ENCODE results near the gene HIVEP3. TPM values are rescaled to one million over a fixed set of nuclear protein-coding genes. Genes with fewer than 3 reads are reported as not detected.

HIVEP3 gene
- total RNA-seq, 1 experiment from 2014 or later = not detected

GRCh38 chr1:41620365-41621169, 298.2 kb downstream of the HIVEP3 start:
- in situ Hi-C loops (cut with HindIII; ENCODE audit: low sequenced_read_pairs) = no loop called here
- no peak for DNase-seq (ENCODE audit: low spot score)

DNA sequence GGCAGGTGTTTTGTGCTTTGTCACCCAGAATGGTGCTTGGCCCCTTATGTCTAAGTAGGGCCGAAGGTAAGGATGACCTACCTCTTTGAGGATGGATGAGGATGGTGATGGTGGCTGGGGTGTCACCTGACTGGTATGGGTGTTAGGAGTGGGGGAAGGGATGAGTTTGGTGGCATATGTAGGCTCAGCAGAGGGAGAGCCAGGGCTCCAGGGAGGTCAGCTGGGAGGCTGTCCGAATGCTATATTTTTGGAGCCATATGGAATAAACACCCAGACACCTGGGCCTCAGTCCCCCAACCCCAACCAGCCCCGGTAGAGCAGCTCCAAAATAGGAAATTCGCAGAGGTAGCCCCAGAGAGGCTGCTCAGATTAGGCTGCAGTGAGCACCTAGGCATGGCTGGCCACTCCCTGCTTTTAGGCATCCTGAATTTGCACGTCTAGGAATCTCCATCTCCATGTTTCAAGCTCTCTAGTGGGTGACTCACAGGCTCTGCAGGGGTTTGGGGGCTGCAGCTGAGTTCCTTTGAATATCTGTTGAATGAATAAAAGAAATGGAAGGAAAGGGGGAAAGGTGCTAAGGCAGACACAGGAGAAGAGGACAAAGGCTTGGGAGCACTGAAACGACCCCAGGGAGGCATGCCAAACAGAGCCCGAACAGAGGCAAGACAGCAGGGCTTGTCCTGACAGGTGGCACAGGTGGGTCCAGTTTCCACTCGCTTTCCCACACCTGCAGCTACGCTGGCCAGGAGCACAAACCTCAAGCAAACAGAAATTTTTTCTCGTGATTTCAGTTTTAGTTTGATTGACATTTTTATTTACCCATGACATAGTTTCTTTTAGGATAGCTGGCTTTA, 299.0 kb downstream of the HIVEP3 start:
- in situ Hi-C loops (cut with HindIII; ENCODE audit: low sequenced_read_pairs) = no loop called here

GRCh38 chr1:41618871-41619270, 299.9 kb downstream of the HIVEP3 start:
- in situ Hi-C loops (cut with HindIII; ENCODE audit: low sequenced_read_pairs) = no loop called here
- DNase-seq (ENCODE audit: low spot score) = no peak

More for the DNA sequence above, 299.0 kb downstream of the HIVEP3 start:
- DNase-seq (ENCODE audit: low spot score) = no peak

DNA sequence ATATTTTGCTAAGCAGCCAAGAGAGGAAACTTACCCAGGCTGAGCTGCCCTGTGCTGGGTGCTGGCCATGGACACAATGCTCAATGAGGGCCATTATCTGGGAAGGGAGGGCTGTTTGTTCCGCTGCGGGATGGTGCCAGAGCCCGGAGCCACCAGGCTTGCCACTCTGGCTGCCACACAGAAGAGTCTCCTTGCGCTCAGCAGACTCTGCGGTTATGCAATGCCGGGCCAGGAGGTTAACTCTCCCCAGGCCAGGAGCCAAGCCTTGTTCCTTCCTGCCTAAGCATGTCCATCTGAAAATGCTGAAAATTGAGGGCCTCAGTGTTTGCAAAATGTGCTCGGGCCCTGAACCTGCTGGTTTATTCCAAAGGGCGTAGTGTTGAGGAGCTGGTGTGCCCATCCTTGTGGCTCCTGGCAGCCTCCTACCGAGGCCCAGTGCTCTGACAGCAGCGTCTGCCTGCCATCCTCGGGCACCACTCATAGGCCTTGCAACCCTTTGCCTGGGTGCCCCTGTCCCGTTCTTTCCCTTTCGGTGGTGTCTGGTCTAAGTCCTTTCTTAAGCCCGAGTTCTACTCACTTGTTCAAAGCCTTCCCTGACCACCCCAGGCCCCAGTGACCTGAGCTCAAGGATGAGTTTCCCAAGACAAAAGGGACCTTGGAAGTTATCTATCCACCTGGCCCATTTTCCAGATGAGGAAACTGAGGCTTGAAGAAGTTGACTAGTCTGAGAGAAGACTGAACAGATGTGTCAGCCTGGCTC, 300.5 kb downstream of the HIVEP3 start:
- peak; percentile 94 for DNase-seq (ENCODE audit: low spot score)

GRCh38 chr1:41617336-41617735, 301.4 kb downstream of the HIVEP3 start:
- DNase-seq (ENCODE audit: low spot score) = no peak
- in situ Hi-C loops (cut with HindIII; ENCODE audit: low sequenced_read_pairs) = no loop called here

More for the DNA sequence above, 300.5 kb downstream of the HIVEP3 start:
- in situ Hi-C loops (cut with HindIII; ENCODE audit: low sequenced_read_pairs) = no loop called here

- in situ Hi-C loops (cut with HindIII; ENCODE audit: low sequenced_read_pairs) = no loop called here
- no peak for DNase-seq (ENCODE audit: low spot score)
These were observed 302.2 kb downstream of the HIVEP3 start for GRCh38 chr1:41616563-41616962.

GRCh38 chr1:41615981-41616380, 302.7 kb downstream of the HIVEP3 start:
- no peak for DNase-seq (ENCODE audit: low spot score)
- in situ Hi-C loops (cut with HindIII; ENCODE audit: low sequenced_read_pairs) = no loop called here

- in situ Hi-C loops (cut with HindIII; ENCODE audit: low sequenced_read_pairs) = no loop called here
- no peak for DNase-seq (ENCODE audit: low spot score)
These were observed 303.4 kb downstream of the HIVEP3 start for GRCh38 chr1:41615316-41615715.

- no peak for DNase-seq (ENCODE audit: low spot score)
- in situ Hi-C loops (cut with HindIII; ENCODE audit: low sequenced_read_pairs) = no loop called here
These were observed 303.9 kb downstream of the HIVEP3 start for GRCh38 chr1:41614818-41615217.

GRCh38 chr1:41613689-41614574, 304.8 kb downstream of the HIVEP3 start:
- peak; percentile 80 for DNase-seq (ENCODE audit: low spot score)
- in situ Hi-C loops (cut with HindIII; ENCODE audit: low sequenced_read_pairs) = no loop called here

- in situ Hi-C loops (cut with HindIII; ENCODE audit: low sequenced_read_pairs) = no loop called here
- no peak for DNase-seq (ENCODE audit: low spot score)
These were observed 305.8 kb downstream of the HIVEP3 start for GRCh38 chr1:41612953-41613352.

DNA sequence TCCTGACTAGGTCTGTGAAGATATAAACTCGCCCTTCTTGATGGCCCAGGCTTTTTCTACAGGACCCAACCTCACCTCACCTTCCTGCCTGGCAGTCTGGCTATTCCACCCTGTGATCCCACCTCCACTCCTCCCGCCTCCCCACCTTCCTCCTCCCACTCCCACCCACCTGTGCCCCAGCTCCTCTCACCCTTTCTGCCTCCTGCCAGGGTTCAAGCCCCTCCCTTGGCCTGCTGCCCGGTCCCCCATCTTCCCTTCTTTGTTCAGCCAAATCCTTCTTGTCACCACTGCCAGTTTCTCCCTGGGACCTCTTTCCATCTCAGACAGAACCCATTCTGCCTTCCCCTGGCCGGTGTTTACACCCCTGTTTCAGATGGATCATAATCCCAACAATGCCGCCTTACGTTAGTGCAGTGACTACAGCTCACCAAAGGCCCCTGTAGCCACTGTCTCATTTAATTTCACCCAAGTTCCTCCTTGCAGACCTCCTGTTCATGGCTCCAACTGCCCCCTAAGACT, 306.7 kb downstream of the HIVEP3 start:
- DNase-seq (ENCODE audit: low spot score) = no peak
- in situ Hi-C loops (cut with HindIII; ENCODE audit: low sequenced_read_pairs) = no loop called here

DNA sequence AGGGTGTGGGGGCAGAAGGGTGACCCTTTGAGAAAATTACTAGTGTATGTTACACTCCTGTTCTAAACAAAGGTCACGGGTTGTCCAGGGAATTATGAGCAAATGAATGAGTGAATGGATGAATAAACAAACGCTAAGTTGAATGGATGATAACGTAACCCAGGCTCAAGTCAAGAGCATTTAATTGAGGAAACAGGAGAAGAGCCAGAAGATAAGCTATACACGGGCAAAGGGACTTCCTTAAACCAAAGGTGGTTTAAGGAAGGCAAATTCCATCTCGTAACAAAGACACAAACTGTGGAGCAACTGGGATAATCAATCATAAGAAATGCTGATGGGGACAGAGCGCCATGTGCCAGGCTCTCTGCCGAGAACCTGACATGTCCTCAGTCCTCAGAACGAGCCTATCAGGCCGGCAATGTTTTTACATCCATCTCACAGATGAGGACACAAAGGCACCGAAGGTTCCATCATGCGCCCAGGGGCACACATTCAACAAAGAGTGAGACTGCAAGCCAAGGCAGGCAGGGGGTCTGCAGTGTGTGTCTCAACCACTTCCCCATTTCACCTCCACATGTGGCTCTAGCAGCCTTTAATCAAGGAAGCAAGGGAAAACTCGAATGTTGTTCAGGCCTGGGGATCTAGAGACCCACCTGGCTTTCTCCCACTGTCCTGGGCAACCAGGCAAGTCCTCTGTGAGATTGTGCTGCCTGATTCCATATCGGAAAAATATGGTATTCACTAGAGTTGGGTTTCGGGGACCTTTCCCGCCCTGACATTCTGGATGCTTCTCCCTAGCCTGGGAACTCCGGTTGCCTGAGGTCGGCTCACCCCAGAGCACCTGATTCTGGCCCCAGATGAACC, 307.4 kb downstream of the HIVEP3 start:
- DNase-seq (ENCODE audit: low spot score) = no peak
- in situ Hi-C loops (cut with HindIII; ENCODE audit: low sequenced_read_pairs) = no loop called here

GRCh38 chr1:41610361-41610760, 308.4 kb downstream of the HIVEP3 start:
- DNase-seq (ENCODE audit: low spot score) = no peak
- in situ Hi-C loops (cut with HindIII; ENCODE audit: low sequenced_read_pairs) = no loop called here

GRCh38 chr1:41609166-41609883, 309.4 kb downstream of the HIVEP3 start:
- DNase-seq (ENCODE audit: low spot score) = no peak
- in situ Hi-C loops (cut with HindIII; ENCODE audit: low sequenced_read_pairs) = no loop called here

DNA sequence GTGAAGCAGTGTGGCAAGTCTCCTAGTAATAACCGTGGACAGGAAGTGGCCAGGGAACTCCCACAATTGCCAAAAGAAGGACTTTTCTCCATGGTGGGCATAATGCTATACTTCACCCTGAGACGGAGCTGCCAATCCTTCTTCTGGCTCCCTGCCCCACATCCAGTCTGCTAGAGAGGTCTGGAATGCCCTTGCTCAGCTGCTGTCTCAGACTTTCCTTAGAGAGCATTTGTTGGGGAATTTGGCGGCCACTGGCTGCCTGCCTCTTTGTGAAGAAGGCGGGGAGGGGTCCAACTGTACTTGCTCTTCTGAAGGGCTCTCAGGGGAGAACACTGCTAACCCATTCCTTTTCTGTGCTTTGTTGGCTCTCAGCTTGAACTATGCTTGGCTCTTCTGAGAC, 310.5 kb downstream of the HIVEP3 start:
- in situ Hi-C loops (cut with HindIII; ENCODE audit: low sequenced_read_pairs) = no loop called here
- DNase-seq (ENCODE audit: low spot score) = no peak

DNA sequence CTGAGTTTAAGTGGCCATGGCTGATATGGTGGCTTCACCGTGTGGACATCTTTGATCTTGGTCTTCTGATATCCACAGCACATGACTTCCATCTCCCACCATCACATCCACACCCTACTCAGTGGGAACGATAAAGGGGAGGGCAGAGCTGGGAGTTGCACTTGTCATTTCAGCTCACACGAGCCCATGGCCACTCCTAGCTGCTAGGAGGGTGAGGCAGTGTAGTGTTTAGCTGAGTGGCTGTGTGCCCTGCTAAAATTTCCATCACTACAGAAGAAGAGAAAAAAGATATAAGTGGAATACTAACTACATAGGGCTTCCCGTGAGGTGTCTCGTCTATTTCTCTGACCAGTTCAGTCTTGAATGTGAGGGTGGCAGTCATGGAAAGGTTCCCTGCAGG, 310.9 kb downstream of the HIVEP3 start:
- in situ Hi-C loops (cut with HindIII; ENCODE audit: low sequenced_read_pairs) = no loop called here

More for the DNA sequence above, 310.9 kb downstream of the HIVEP3 start:
- DNase-seq (ENCODE audit: low spot score) = no peak
